Endothelial cell of umbilical vein (primary cell): ENCODE results near the gene CGRRF1. TPM values are rescaled to one million over a fixed set of nuclear protein-coding genes. Genes with fewer than 3 reads are reported as not detected.

Source experiments
- BruUV-seq: library from RNA; stranded (reverse); fragments of 400-500 nt; replicated peaks from 2 replicates; lab custom pipeline; 2021; lab: Mats Ljungman, UMichigan
- CTCF ChIA-PET: fragments of 300-600, 350-600 bp; sonication (Branson Sonifier 250); formaldehyde crosslinking; loops from one replicate; lab custom pipeline; 2021; ENCODE audit warnings: antibody characterized with exemption, inconsistent platforms; lab: Charles Lee
- POLR2A ChIA-PET: fragments of 300-600, 350-600 bp; sonication (Branson Sonifier 250); formaldehyde crosslinking; loops from one replicate; lab custom pipeline; 2021; ENCODE audit warnings: antibody characterized with exemption, inconsistent platforms; lab: Charles Lee
- DNase-seq: peaks from one replicate; pipeline ENCODE4 v3.0.0-alpha.2; 2011; ENCODE audit warnings: low read depth, low spot score
- FAIRE-seq: peaks from 2 replicates; lab custom pipeline; 2011; peaks lifted over from hg19 to GRCh38; lab: Jason Lieb, UNC
- H2AFZ ChIP-seq: 2 replicates; pipeline ENCODE4 v1.6.0; 2012; ENCODE audit warnings: low read depth, low read length, control low read depth, inconsistent platforms
- H3K27ac ChIP-seq: 2 replicates; pipeline ENCODE4 v1.5.1; 2011; ENCODE audit warnings: low read depth, mild to moderate bottlenecking, control low read depth, low read length, moderate library complexity; ENCODE audit not compliant: insufficient read depth
- H3K27me3 ChIP-seq, 2 experiments: 2 replicates each; pipeline versions ENCODE4 v1.6.0 to v1.6.1; 2011; ENCODE audit warnings: low read length in 2 of 2, mixed read lengths in 1 of 2; ENCODE audit not compliant: control insufficient read depth in 2 of 2, insufficient read depth in 2 of 2
- H3K36me3 ChIP-seq, 2 experiments: 2 replicates in 1 of 2; 3 replicates in 1 of 2; pipeline ENCODE4 v1.5.1; 2011; ENCODE audit warnings: low read length in 2 of 2, mild to moderate bottlenecking in 1 of 2, moderate library complexity in 1 of 2; ENCODE audit not compliant: control insufficient read depth in 2 of 2, insufficient read depth in 2 of 2; ENCODE audit errors: extremely low read depth in 1 of 2
- H3K4me1 ChIP-seq: 3 replicates; pipeline ENCODE4 v1.5.1; 2011; ENCODE audit warnings: mild to moderate bottlenecking, low read length; ENCODE audit not compliant: control insufficient read depth, insufficient read depth; ENCODE audit errors: extremely low read depth
- H3K4me2 ChIP-seq: 2 replicates; pipeline ENCODE4 v1.6.1; 2011; ENCODE audit warnings: low read length, control low read depth, mixed read lengths; ENCODE audit not compliant: insufficient read depth
- H3K4me3 ChIP-seq, 3 experiments: fragments of 200-600 bp in 1 of 3; sonication (generic), shearing (Covaris generic) in 1 of 3; replicated peaks in 1 of 3; 2 replicates each; pipeline ENCODE4 v1.5.1; 2011 to 2016; ENCODE audit warnings: control low read depth in 3 of 3, low read length in 3 of 3, mild to moderate bottlenecking in 2 of 3, inconsistent platforms in 1 of 3, low read depth in 1 of 3, moderate library complexity in 1 of 3; ENCODE audit not compliant: insufficient read depth in 1 of 3
- H3K79me2 ChIP-seq: 2 replicates; pipeline ENCODE4 v1.6.0; 2012; ENCODE audit warnings: low read length, inconsistent platforms; ENCODE audit not compliant: control insufficient read depth, insufficient read depth
- H3K9ac ChIP-seq: replicated peaks from 2 replicates; pipeline ENCODE3; 2011; ENCODE audit warnings: low read length, control low read depth; ENCODE audit not compliant: insufficient read depth; ENCODE audit errors: extremely low read depth
- H3K9me1 ChIP-seq: replicated peaks from 3 replicates; pipeline ENCODE4 v1.6.0; 2011; ENCODE audit warnings: mild to moderate bottlenecking, low read length; ENCODE audit not compliant: control insufficient read depth, insufficient read depth; ENCODE audit errors: extremely low read depth
- H3K9me3 ChIP-seq: replicated peaks from 2 replicates; pipeline ENCODE4 v1.5.1; 2012; ENCODE audit warnings: low read length, inconsistent platforms; ENCODE audit not compliant: control insufficient read depth, insufficient read depth
- H4K20me1 ChIP-seq: replicated peaks from 2 replicates; pipeline ENCODE3; 2011; ENCODE audit warnings: mild to moderate bottlenecking, low read length; ENCODE audit not compliant: control insufficient read depth, insufficient read depth; ENCODE audit errors: extremely low read depth
- EZH2 ChIP-seq: IDR thresholded peaks from 2 replicates; pipeline ENCODE4 v1.6.1; 2012; ENCODE audit warnings: borderline replicate concordance, low read depth, mild to moderate bottlenecking, moderate library complexity, low read length, inconsistent platforms; ENCODE audit not compliant: severe bottlenecking
- FOS ChIP-seq: IDR thresholded peaks from 2 replicates; pipeline ENCODE4 v1.6.1; 2011; ENCODE audit warnings: mild to moderate bottlenecking, low read length, moderate library complexity, borderline replicate concordance; ENCODE audit not compliant: insufficient read depth
- GATA2 ChIP-seq: IDR thresholded peaks from 2 replicates; pipeline ENCODE4 v1.7.0; 2011; ENCODE audit warnings: low read depth, mild to moderate bottlenecking, moderate library complexity, mixed read lengths, low read length; ENCODE audit not compliant: insufficient read length, insufficient read depth
- JUN ChIP-seq: IDR thresholded peaks from 2 replicates; pipeline ENCODE4 v1.6.1; 2011; ENCODE audit warnings: borderline replicate concordance, low read depth; ENCODE audit not compliant: insufficient read length, insufficient read depth
- MYC ChIP-seq: IDR thresholded peaks from one replicate; pipeline ENCODE4 v1.6.1; 2011; ENCODE audit warnings: mild to moderate bottlenecking, low read depth, low read length
- dilution Hi-C: fragments of 300-500 bp; cut with MboI; formaldehyde crosslinking; loops from one replicate; pipeline ENCODE4 v1.15.0; 2019; ENCODE audit warnings: low sequenced_read_pairs; ENCODE audit not compliant: extremely low pct_ligation_motif_present
- intact Hi-C: fragments of 100-400 bp; cut with micrococcal nuclease; formaldehyde crosslinking; loops from one replicate; pipeline ENCODE4 v1.10.0; 2022
- polyA plus RNA-seq, 4 experiments: library from polyadenylated mRNA; depleted of rRNA in 3 of 4; stranded (reverse) in 3 of 4; unstranded in 1 of 4; fragments of >200 nt; gene quantifications; 2 replicates each; pipeline versions ENCODE4 v1.2.1 to v1.2.3, GENCODE V29; 2011 to 2012; ENCODE audit warnings: missing spikeins in 1 of 4
- total RNA-seq: library from RNA; stranded (reverse); gene quantifications from 2 replicates; pipeline ENCODE4 v1.2.3, GENCODE V29; 2021
- TF ChIP-seq, protein P1 (sequence below): IDR thresholded peaks from 2 replicates; pipeline ENCODE4 v1.6.1; 2011; ENCODE audit not compliant: insufficient read depth, insufficient read length
- TF ChIP-seq, protein P2 (sequence below), 2 donors: IDR thresholded peaks; 1 replicate in 1 of 2; 2 replicates in 1 of 2; pipeline ENCODE4 v1.5.1; 2011; ENCODE audit warnings: low read length in 2 of 2, mild to moderate bottlenecking in 2 of 2, moderate library complexity in 2 of 2, control low read depth in 1 of 2, inconsistent platforms in 1 of 2, low read depth in 1 of 2; ENCODE audit not compliant: insufficient read depth in 1 of 2; ENCODE audit errors: extremely low read depth in 1 of 2

CGRRF1 gene
- total and polyA plus RNA-seq, 2 donors (not counting 3 experiments of a cell fraction or from before 2014, with no cell fraction given) = 6.6 to 15.7 TPM

DNA sequence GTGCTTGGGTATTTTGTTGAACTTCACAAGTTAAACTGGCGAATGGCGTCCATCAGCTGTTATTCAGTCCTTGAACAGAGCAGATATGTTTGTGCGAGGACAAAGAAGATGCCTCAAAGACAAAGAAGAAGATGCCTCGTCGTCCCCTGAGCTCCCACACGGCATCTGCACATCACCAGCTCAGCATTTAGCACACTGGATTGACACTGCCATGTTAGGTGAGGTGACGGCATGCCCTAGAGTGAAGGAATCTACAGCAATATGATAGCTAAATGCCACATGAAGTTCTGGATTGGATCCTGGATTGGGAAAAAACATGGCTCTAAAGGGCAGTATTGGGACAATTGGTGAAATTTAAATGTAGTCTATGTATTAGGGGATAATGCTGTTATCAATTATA lies 72.6 kb downstream of the CGRRF1 start:
- peaks cover 9% of the 10 kb centered on the region for H3K4me1 ChIP-seq
- TF ChIP-seq GATA2 (no peak), FOS (no peak), EZH2 (no peak), JUN (no peak), MYC (no peak)
- TF ChIP-seq, protein P1, sequence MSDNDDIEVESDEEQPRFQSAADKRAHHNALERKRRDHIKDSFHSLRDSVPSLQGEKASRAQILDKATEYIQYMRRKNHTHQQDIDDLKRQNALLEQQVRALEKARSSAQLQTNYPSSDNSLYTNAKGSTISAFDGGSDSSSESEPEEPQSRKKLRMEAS = no peak
- TF ChIP-seq, protein P2, sequence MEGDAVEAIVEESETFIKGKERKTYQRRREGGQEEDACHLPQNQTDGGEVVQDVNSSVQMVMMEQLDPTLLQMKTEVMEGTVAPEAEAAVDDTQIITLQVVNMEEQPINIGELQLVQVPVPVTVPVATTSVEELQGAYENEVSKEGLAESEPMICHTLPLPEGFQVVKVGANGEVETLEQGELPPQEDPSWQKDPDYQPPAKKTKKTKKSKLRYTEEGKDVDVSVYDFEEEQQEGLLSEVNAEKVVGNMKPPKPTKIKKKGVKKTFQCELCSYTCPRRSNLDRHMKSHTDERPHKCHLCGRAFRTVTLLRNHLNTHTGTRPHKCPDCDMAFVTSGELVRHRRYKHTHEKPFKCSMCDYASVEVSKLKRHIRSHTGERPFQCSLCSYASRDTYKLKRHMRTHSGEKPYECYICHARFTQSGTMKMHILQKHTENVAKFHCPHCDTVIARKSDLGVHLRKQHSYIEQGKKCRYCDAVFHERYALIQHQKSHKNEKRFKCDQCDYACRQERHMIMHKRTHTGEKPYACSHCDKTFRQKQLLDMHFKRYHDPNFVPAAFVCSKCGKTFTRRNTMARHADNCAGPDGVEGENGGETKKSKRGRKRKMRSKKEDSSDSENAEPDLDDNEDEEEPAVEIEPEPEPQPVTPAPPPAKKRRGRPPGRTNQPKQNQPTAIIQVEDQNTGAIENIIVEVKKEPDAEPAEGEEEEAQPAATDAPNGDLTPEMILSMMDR (IDR thresholded peaks at IDR 0.05; ENCODE audit: extremely low read depth in 1 of 2, insufficient read depth in 1 of 2, low read depth in 1 of 2, low read length in 2 of 2) = no peak
- dilution Hi-C loops (no loop called here), intact Hi-C loops (no loop called here)
- no peak overlapping the region for H3K4me3 ChIP-seq
- H3K9me1 ChIP-seq = peaks cover 3% of the 10 kb centered on the region
- H3K4me2 ChIP-seq = no peak overlapping the region
- H3K27me3 ChIP-seq = no peaks in the 10 kb centered on the region
- no peaks in the 10 kb centered on the region for H3K9me3 ChIP-seq
- BruUV-seq = no TSS peak
- FAIRE-seq (no peak), DNase-seq (no peak)
- H3K27ac ChIP-seq = no peak overlapping the region
- CTCF ChIA-PET = interaction anchor here (1.0 to 1.9 kb wide), 8 partner anchors 8 to 191 kb away, joined by 3 to 7 read pairs (median 4); partner anchors contain the start of gene SAMD4A
- H2AFZ ChIP-seq = no peak overlapping the region
- peaks cover 90% of the 10 kb centered on the region for H3K79me2 ChIP-seq
- H3K9ac ChIP-seq = no peak overlapping the region
- POLR2A ChIA-PET = no interaction called here
- peaks cover 5 to 9% of the 10 kb centered on the region in 2 experiments for H3K36me3 ChIP-seq
- peaks cover 8% of the 10 kb centered on the region for H4K20me1 ChIP-seq
